HG02870 (cell line): ENCODE results near the gene SSBP3.

ENCODE experiments used
- ATAC-seq: cut with Tn5 transposase; IDR thresholded peaks from one replicate; pipeline ENCODE4 v1.9.1; 2021; ENCODE audit warnings: mild to moderate bottlenecking, moderate library complexity; ENCODE audit not compliant: unreplicated experiment

SSBP3 gene

GRCh38 chr1:54199151-54199764 is 206.9 kb downstream of the SSBP3 start:
- no peak for ATAC-seq

- no peak for ATAC-seq
Measured at GRCh38 chr1:54193453-54193852, 212.7 kb downstream of the SSBP3 start.

- ATAC-seq: no peak
Measured at GRCh38 chr1:54191525-54191924, 214.7 kb downstream of the SSBP3 start.

GRCh38 chr1:54190526-54190925 is 215.7 kb downstream of the SSBP3 start:
- ATAC-seq: no peak

GRCh38 chr1:54188291-54188690 is 217.9 kb downstream of the SSBP3 start:
- no peak for ATAC-seq

- no peak for ATAC-seq
Measured at GRCh38 chr1:54186056-54186455, 220.1 kb downstream of the SSBP3 start.

- no peak for ATAC-seq
Measured at GRCh38 chr1:54180701-54181360, 225.4 kb downstream of the SSBP3 start.

GRCh38 chr1:54178296-54179070 is 227.7 kb downstream of the SSBP3 start:
- no peak for ATAC-seq

GRCh38 chr1:54177726-54178125 is 228.5 kb downstream of the SSBP3 start:
- ATAC-seq: no peak

GRCh38 chr1:54176621-54177327 is 229.4 kb downstream of the SSBP3 start:
- no peak for ATAC-seq
